Measurements from ENCODE around the gene AGXT2.

The AGXT2 gene

DNA sequence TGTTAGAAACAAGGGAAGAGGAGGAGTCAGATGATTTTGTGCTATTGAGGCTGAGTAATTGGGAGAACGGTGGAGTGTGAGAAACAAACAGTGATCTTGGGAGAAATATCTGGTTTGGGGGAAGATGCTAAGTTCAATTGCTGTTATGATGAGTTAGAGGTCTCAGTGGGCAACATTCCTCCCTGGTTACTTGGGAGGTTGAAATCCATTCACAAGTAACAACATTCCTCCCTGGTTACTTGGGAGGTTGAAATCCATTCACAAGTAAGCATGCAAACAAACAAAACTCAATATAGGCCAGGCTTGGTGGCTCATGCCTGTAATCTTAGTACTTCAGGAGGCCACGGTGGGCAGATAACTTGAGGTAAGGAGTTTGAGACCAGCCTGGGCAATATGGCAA, 38.7 kb downstream of the AGXT2 start:
- TF ChIP-seq ISL1 (CRISPR knock-in tag; IDR thresholded peaks at IDR 0.05) (no peak), OSR1 (CRISPR knock-in tag; IDR thresholded peaks at IDR 0.05) (no peak), TOX (CRISPR knock-in tag; IDR thresholded peaks at IDR 0.05; ENCODE audit: borderline replicate concordance) (no peak), ESRRG (CRISPR knock-in tag; IDR thresholded peaks at IDR 0.05) (no peak), RARB (CRISPR knock-in tag; IDR thresholded peaks at IDR 0.05) (no peak), CSDC2 (CRISPR knock-in tag; IDR thresholded peaks at IDR 0.05) (no peak), ZNF8 (CRISPR knock-in tag; IDR thresholded peaks at IDR 0.05) (no peak), TCF4 (CRISPR knock-in tag; IDR thresholded peaks at IDR 0.05; ENCODE audit: borderline replicate concordance) (no peak), ZNF70 (CRISPR knock-in tag; IDR thresholded peaks at IDR 0.05) (no peak), ZC3H10 (CRISPR knock-in tag; IDR thresholded peaks at IDR 0.05) (no peak), ZFP3 (CRISPR knock-in tag; IDR thresholded peaks at IDR 0.05) (no peak), SNAI2 (CRISPR knock-in tag; IDR thresholded peaks at IDR 0.05) (no peak), ZNF565 (CRISPR knock-in tag; conservative IDR thresholded peaks at IDR 0.05; ENCODE audit: low read depth) (no peak), ARNTL (CRISPR knock-in tag; IDR thresholded peaks at IDR 0.05; ENCODE audit: borderline replicate concordance, low read depth) (no peak)
- TF ChIP-seq, protein P1, sequence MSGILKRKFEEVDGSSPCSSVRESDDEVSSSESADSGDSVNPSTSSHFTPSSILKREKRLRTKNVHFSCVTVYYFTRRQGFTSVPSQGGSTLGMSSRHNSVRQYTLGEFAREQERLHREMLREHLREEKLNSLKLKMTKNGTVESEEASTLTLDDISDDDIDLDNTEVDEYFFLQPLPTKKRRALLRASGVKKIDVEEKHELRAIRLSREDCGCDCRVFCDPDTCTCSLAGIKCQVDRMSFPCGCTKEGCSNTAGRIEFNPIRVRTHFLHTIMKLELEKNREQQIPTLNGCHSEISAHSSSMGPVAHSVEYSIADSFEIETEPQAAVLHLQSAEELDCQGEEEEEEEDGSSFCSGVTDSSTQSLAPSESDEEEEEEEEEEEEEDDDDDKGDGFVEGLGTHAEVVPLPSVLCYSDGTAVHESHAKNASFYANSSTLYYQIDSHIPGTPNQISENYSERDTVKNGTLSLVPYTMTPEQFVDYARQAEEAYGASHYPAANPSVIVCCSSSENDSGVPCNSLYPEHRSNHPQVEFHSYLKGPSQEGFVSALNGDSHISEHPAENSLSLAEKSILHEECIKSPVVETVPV (CRISPR knock-in tag; IDR thresholded peaks at IDR 0.05) = no peak
- TF ChIP-seq, protein P2, sequence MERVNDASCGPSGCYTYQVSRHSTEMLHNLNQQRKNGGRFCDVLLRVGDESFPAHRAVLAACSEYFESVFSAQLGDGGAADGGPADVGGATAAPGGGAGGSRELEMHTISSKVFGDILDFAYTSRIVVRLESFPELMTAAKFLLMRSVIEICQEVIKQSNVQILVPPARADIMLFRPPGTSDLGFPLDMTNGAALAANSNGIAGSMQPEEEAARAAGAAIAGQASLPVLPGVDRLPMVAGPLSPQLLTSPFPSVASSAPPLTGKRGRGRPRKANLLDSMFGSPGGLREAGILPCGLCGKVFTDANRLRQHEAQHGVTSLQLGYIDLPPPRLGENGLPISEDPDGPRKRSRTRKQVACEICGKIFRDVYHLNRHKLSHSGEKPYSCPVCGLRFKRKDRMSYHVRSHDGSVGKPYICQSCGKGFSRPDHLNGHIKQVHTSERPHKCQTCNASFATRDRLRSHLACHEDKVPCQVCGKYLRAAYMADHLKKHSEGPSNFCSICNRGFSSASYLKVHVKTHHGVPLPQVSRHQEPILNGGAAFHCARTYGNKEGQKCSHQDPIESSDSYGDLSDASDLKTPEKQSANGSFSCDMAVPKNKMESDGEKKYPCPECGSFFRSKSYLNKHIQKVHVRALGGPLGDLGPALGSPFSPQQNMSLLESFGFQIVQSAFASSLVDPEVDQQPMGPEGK (CRISPR knock-in tag; IDR thresholded peaks at IDR 0.05; ENCODE audit: borderline replicate concordance) = no peak
- TF ChIP-seq, protein P3, sequence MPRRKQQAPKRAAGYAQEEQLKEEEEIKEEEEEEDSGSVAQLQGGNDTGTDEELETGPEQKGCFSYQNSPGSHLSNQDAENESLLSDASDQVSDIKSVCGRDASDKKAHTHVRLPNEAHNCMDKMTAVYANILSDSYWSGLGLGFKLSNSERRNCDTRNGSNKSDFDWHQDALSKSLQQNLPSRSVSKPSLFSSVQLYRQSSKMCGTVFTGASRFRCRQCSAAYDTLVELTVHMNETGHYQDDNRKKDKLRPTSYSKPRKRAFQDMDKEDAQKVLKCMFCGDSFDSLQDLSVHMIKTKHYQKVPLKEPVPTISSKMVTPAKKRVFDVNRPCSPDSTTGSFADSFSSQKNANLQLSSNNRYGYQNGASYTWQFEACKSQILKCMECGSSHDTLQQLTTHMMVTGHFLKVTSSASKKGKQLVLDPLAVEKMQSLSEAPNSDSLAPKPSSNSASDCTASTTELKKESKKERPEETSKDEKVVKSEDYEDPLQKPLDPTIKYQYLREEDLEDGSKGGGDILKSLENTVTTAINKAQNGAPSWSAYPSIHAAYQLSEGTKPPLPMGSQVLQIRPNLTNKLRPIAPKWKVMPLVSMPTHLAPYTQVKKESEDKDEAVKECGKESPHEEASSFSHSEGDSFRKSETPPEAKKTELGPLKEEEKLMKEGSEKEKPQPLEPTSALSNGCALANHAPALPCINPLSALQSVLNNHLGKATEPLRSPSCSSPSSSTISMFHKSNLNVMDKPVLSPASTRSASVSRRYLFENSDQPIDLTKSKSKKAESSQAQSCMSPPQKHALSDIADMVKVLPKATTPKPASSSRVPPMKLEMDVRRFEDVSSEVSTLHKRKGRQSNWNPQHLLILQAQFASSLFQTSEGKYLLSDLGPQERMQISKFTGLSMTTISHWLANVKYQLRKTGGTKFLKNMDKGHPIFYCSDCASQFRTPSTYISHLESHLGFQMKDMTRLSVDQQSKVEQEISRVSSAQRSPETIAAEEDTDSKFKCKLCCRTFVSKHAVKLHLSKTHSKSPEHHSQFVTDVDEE (CRISPR knock-in tag; IDR thresholded peaks at IDR 0.05) = no peak
- TF ChIP-seq, protein P4, sequence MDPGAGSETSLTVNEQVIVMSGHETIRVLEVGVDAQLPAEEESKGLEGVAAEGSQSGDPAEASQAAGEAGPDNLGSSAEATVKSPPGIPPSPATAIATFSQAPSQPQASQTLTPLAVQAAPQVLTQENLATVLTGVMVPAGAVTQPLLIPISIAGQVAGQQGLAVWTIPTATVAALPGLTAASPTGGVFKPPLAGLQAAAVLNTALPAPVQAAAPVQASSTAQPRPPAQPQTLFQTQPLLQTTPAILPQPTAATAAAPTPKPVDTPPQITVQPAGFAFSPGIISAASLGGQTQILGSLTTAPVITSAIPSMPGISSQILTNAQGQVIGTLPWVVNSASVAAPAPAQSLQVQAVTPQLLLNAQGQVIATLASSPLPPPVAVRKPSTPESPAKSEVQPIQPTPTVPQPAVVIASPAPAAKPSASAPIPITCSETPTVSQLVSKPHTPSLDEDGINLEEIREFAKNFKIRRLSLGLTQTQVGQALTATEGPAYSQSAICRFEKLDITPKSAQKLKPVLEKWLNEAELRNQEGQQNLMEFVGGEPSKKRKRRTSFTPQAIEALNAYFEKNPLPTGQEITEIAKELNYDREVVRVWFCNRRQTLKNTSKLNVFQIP (CRISPR knock-in tag; IDR thresholded peaks at IDR 0.05; ENCODE audit: borderline replicate concordance, low read depth) = no peak
- TF ChIP-seq, protein P5, sequence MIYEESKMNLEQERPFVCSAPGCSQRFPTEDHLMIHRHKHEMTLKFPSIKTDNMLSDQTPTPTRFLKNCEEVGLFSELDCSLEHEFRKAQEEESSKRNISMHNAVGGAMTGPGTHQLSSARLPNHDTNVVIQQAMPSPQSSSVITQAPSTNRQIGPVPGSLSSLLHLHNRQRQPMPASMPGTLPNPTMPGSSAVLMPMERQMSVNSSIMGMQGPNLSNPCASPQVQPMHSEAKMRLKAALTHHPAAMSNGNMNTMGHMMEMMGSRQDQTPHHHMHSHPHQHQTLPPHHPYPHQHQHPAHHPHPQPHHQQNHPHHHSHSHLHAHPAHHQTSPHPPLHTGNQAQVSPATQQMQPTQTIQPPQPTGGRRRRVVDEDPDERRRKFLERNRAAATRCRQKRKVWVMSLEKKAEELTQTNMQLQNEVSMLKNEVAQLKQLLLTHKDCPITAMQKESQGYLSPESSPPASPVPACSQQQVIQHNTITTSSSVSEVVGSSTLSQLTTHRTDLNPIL (CRISPR knock-in tag; IDR thresholded peaks at IDR 0.05; ENCODE audit: low read depth) = no peak
- no peak for ATAC-seq

DNA sequence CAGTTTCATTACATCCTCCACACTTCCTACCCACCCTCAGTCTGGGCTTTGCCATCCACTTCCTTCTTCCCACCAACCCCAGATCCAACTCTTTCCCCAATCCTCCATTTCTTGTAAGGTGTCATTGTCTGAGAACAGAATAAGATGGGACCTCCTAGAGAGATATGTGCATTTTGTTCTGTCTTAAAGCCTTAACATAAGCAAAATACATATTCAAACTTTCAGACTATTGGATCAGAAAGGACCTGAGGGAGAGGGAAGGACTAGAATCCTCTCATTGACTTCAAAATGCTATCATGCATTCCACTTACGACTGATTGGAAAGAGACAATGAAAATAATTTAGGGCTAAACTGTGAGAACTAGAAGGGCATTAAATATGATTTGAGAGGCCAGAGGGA, 43.0 kb downstream of the AGXT2 start:
- no peak for ATAC-seq
- no peak for TF ChIP-seq ZNF70 (CRISPR knock-in tag; IDR thresholded peaks at IDR 0.05)
- no peak for TF ChIP-seq TCF4 (CRISPR knock-in tag; IDR thresholded peaks at IDR 0.05; ENCODE audit: borderline replicate concordance)
- TF ChIP-seq, protein P1 (CRISPR knock-in tag; IDR thresholded peaks at IDR 0.05) = no peak
- TF ChIP-seq ARNTL (CRISPR knock-in tag; IDR thresholded peaks at IDR 0.05; ENCODE audit: borderline replicate concordance, low read depth) = no peak
- TF ChIP-seq ZFP3 (CRISPR knock-in tag; IDR thresholded peaks at IDR 0.05) = no peak
- TF ChIP-seq, protein P2 (CRISPR knock-in tag; IDR thresholded peaks at IDR 0.05; ENCODE audit: borderline replicate concordance) = no peak
- TF ChIP-seq ZNF8 (CRISPR knock-in tag; IDR thresholded peaks at IDR 0.05) = no peak
